Karpas-422 (cell line): Measurements from ENCODE around the gene RAB11FIP5. TPM values are rescaled to one million over a fixed set of nuclear protein-coding genes. Genes with fewer than 3 reads are reported as not detected.
"Not testable (repeated sequence)": the region's sequence is repeated elsewhere in the genome, so short reads cannot be mapped to it uniquely, and the experiment has no call there.

Experiments
- DNase-seq: peaks from one replicate; pipeline ENCODE4 v3.0.0-alpha.2; 2015
- H2AFZ ChIP-seq: fragments of 200-600 bp; sonication (generic); 2 replicates; pipeline ENCODE4 v1.6.1; 2014; ENCODE audit warnings: antibody characterized with exemption, low read length, mixed read lengths
- H3K27ac ChIP-seq: fragments of 200-600 bp; sonication (generic); 2 replicates; pipeline ENCODE4 v1.5.1; 2014; ENCODE audit warnings: mild to moderate bottlenecking, low read length, moderate library complexity
- H3K27me3 ChIP-seq: fragments of 200-600 bp; sonication (generic); 2 replicates; pipeline ENCODE4 v1.6.1; 2014; ENCODE audit warnings: low read length, mixed read lengths
- H3K36me3 ChIP-seq: fragments of 200-600 bp; sonication (generic); 2 replicates; pipeline ENCODE4 v1.6.1; 2014; ENCODE audit warnings: low read length, mixed read lengths; ENCODE audit not compliant: insufficient read depth
- H3K4me1 ChIP-seq: fragments of 200-600 bp; sonication (generic); 2 replicates; pipeline ENCODE4 v1.6.1; 2014; ENCODE audit warnings: mild to moderate bottlenecking, low read length, mixed read lengths
- H3K4me2 ChIP-seq: fragments of 200-600 bp; sonication (generic); 2 replicates; pipeline ENCODE4 v1.6.1; 2014; ENCODE audit warnings: low read length, low read depth, mild to moderate bottlenecking; ENCODE audit not compliant: poor library complexity, severe bottlenecking
- H3K4me3 ChIP-seq: fragments of 200-600 bp; sonication (generic); 2 replicates; pipeline ENCODE4 v1.5.1; 2014; ENCODE audit warnings: mild to moderate bottlenecking, antibody characterized with exemption, low read length, mixed read lengths
- H3K79me2 ChIP-seq: fragments of 200-600 bp; sonication (generic); 2 replicates; pipeline ENCODE4 v1.6.1; 2014; ENCODE audit warnings: mild to moderate bottlenecking, low read length, mixed read lengths
- H3K9ac ChIP-seq: fragments of 200-600 bp; sonication (generic); 2 replicates; pipeline ENCODE4 v1.6.0; 2014; ENCODE audit warnings: low read length
- H3K9me2 ChIP-seq: fragments of 200-600 bp; sonication (generic), shearing (Covaris generic); replicated peaks from 2 replicates; pipeline ENCODE4 v1.6.0; 2014; ENCODE audit warnings: mild to moderate bottlenecking, low read length, moderate library complexity; ENCODE audit not compliant: insufficient read depth
- H3K9me3 ChIP-seq: fragments of 300-700, 200-600 bp; sonication (generic); 2 replicates; pipeline ENCODE4 v1.6.1; 2014; ENCODE audit warnings: low read length, mixed read lengths
- H4K20me1 ChIP-seq: fragments of 200-600 bp; sonication (generic); 2 replicates; pipeline ENCODE4 v1.6.1; 2014; ENCODE audit warnings: mild to moderate bottlenecking, antibody characterized with exemption, low read length, low read depth; ENCODE audit not compliant: insufficient read depth
- total RNA-seq: library from RNA; depleted of rRNA; stranded (reverse); fragments of >200 nt; shearing (Covaris generic); gene quantifications from 2 replicates; pipeline ENCODE4 v1.2.3, GENCODE V29; 2014; ENCODE audit warnings: low replicate concordance

RAB11FIP5 gene
- total RNA-seq, 1 experiment from 2014 or later: not detected

DNA sequence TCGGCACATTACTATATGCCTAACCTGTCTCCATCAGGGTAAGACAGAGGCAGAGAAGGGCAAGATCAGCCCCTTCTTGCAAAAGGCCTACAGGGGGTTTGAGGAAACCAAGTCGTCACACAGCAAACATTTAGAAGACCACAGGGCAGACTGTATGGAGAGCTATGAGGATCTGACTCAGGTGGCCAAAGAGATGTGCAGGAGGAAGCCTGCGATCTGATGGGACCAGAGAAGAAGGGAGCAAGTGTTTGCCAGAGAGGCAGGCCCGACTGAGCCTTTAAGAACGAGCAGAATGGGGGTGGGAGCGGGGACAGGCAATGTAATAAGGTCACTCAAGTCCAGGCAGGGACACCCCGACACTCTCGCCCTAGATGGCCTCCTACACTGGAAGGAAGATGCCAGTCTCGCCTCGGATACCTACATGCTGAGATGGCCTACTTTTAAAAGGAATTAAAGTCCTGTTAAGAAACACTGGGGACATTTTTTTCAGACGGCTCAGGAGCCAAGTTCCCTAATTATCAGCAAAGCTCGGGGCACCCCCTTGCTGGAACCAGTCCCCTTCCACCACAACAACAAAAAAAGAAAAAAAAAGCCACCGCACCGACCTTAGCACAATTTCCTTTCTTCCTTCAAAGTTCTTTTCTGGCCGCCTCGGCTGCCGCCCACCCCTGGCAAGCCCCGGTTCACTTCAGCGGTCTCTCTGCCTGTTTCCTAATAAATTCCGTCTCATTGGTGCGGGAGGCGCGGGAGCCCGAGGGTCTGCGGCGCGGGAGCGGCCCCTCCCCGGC lies 42.7 kb downstream of the RAB11FIP5 start:
- H3K9ac ChIP-seq: peak overlapping the region; percentile 81

DNA sequence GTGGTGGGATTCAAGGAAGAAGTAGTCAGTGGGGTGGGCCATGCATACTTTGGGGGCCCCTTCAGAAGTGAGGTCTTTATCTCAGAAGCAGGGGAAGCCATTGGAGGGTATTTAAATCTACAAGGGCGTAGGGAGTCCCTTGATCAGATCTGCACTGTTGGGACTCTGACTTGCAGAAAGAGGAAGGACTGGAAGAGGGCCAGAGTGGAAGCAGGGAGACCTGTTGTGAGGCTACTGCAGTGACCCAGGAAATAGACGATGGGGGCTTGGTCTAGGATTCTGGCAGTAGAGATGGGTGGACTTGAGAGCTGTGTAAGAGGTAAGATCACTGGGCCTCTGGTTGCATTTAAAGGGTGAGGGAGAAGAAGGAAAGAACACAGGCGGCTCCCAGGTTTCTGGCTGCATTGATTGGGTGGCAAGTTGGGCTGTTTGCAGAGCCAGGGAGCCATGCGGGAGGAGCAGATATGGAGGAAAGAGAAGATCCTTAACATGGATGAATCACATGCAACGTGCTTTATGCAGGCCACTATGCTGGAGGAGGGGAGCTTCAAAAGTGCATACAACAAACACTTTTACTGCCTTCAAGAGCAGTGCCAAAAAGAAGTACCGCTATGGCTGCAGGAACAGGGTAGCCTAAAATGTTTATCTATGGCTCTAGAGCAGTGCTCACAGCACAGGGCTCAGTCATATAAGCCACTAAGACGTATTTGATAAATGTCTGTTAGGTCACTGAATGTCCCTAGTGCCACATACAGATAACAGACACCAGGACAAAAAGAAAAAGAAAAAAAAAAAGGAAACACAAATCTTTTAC lies 43.5 kb downstream of the RAB11FIP5 start:
- no peaks in the 10 kb centered on the region for H3K36me3 ChIP-seq
- H3K9me2 ChIP-seq: no peaks in the 10 kb centered on the region
- no peak overlapping the region for H3K4me2 ChIP-seq
- H4K20me1 ChIP-seq: no peaks in the 10 kb centered on the region
- no peak overlapping the region for H3K9ac ChIP-seq
- H3K27me3 ChIP-seq: no peaks in the 10 kb centered on the region
- peaks cover 18% of the 10 kb centered on the region for H3K4me1 ChIP-seq
- DNase-seq: no peak
- no peaks in the 10 kb centered on the region for H3K9me3 ChIP-seq
- H3K27ac ChIP-seq: no peak overlapping the region
- H3K4me3 ChIP-seq: no peak overlapping the region
- no peaks in the 10 kb centered on the region for H3K79me2 ChIP-seq
- no peak overlapping the region for H2AFZ ChIP-seq

More for the DNA sequence above, 42.7 kb downstream of the RAB11FIP5 start:
- H3K79me2 ChIP-seq: no peaks in the 10 kb centered on the region
- peak overlapping the region; percentile 91 for H3K4me2 ChIP-seq
- no peaks in the 10 kb centered on the region for H3K9me3 ChIP-seq
- H3K9me2 ChIP-seq: no peaks in the 10 kb centered on the region
- peak overlapping the region; percentile 100; the same call in 1 of the 2 replicates for H2AFZ ChIP-seq
- H3K27me3 ChIP-seq: no peaks in the 10 kb centered on the region
- no peaks in the 10 kb centered on the region for H3K36me3 ChIP-seq
- H3K4me1 ChIP-seq: peaks cover 18% of the 10 kb centered on the region
- H4K20me1 ChIP-seq: no peaks in the 10 kb centered on the region
- H3K27ac ChIP-seq: no peak overlapping the region
- H3K4me3 ChIP-seq: peak overlapping the region; percentile 82
- no peak for DNase-seq

DNA sequence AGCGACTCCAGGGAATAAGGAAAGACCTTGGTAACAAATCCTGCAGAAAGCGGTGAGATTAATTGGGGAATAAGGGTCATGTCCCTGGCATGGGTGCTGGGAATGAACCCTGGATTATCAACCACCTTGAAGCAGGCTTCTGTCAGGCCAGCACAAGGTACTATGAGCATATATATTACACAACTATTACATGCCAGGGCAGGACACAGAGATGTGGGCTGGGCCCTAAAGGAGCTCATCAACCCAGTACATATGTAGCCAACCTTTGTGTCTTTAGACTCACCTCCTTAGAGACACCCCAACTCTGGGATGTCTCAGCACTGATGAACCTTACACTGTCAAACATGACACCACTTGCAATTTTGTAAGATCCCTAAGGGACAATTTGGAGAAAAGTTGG lies 44.6 kb downstream of the RAB11FIP5 start:
- no peaks in the 10 kb centered on the region for H3K79me2 ChIP-seq
- DNase-seq: no peak
- H3K36me3 ChIP-seq: no peaks in the 10 kb centered on the region
- H3K4me1 ChIP-seq: peaks cover 18% of the 10 kb centered on the region
- H2AFZ ChIP-seq: no peak overlapping the region
- no peaks in the 10 kb centered on the region for H3K9me2 ChIP-seq
- no peaks in the 10 kb centered on the region for H3K27me3 ChIP-seq
- no peak overlapping the region for H3K4me3 ChIP-seq
- no peak overlapping the region for H3K4me2 ChIP-seq
- H3K27ac ChIP-seq: no peak overlapping the region
- no peak overlapping the region for H3K9ac ChIP-seq
- H3K9me3 ChIP-seq: no peaks in the 10 kb centered on the region
- no peaks in the 10 kb centered on the region for H4K20me1 ChIP-seq

DNA sequence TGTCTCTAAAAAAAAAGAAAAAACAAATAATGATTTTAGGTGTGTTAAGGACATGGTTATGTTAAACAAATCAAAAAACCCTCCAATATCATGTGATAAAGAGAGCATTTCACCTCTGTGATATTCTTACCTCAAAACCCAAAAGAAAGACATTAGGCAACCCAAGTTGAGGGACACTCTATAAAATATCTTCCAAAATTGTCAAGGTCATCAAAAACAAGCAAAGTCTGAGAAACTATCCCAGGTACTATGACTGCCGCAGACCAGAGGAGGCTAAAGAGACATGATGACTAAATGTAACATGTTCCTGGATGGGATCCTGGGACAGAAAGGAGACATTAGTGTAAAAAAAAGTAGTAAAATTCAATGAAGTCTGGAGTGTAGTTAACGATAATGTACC lies 45.7 kb downstream of the RAB11FIP5 start:
- DNase-seq: no peak
- Histone ChIP-seq H3K36me3 (no peaks in the 10 kb centered on the region), H3K9ac (no peak overlapping the region), H3K4me2 (no peak overlapping the region), H4K20me1 (peaks cover 7% of the 10 kb centered on the region; the same call in 1 of the 2 replicates), H3K9me2 (no peaks in the 10 kb centered on the region), H3K27ac (no peak overlapping the region), H3K4me1 (peaks cover 15% of the 10 kb centered on the region), H2AFZ (no peak overlapping the region), H3K4me3 (no peak overlapping the region), H3K79me2 (no peaks in the 10 kb centered on the region), H3K27me3 (no peaks in the 10 kb centered on the region), H3K9me3 (no peaks in the 10 kb centered on the region)

DNA sequence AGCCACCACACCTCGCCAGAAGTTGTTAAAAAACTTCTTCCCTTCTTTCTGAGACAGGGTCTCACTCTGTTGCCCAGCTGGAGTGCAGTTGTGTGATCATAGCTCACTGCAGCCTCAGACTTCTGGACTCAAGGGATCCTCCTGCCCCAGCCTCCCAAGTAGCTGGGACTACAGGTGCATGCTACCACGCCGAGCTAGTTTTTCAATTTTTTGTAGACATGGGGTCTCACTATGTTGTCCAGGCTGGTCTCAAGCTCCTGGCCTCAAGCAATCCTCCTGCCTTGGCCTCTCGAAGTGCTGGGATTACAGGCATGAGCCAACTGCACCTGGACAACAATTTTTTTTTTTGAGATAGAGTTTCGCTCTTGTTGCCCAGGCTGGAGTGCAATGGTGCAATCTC lies 47.7 kb downstream of the RAB11FIP5 start:
- H3K27me3 ChIP-seq, H3K36me3 ChIP-seq, H3K27ac ChIP-seq, DNase-seq, H3K4me1 ChIP-seq, H2AFZ ChIP-seq, H3K9me2 ChIP-seq, H3K9me3 ChIP-seq, H3K4me2 ChIP-seq, H3K9ac ChIP-seq, H3K4me3 ChIP-seq, H4K20me1 ChIP-seq, H3K79me2 ChIP-seq: not testable (repeated sequence)

DNA sequence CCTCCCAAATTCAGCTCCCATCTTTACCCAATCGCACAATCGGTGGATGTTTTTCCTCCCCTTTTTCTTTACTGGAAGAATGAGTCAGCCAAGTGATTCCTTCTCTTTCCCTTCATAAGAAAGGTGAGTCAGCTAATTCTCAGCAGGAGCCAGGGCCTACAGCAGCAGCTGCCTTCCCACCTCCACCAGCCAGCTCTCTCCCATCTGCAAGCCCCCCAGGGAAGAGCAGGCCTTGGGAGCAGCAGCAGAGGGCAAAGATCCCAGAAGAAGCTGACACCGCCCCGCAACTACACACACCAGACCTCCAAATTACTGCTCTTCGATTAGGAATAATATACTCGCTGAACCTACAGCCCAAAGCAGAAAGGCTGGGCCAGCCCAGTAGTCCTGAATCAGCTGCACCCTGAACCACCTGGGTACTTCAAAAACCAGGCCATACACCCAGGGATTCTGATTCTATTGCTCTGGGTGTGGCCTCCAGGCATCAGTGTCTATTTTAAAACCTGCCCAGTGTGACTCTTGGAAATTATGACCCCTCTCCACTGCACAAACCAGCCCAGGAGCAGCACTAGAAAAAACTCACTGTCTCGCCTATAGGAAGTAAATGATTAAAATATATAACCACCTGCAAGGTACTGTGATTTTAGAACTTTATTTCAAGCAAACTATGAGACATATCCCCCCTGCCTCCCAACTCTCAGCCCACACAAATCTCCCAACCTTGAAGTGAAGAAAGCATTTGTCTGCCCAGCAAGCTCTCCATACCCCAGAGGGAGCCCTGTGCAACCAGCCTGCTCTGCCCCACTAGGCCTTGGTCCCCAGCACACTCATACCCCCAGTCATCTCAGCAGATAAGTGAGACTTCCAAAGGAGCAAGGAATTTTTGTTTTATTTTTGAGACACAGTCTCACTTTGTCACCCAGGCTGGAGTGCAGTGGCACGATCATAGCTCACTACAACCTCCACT lies 48.6 kb downstream of the RAB11FIP5 start:
- DNase-seq: no peak
- Histone ChIP-seq H3K27ac (no peak overlapping the region), H3K9me3 (no peaks in the 10 kb centered on the region), H3K4me1 (no peaks in the 10 kb centered on the region), H3K4me2 (no peak overlapping the region), H3K4me3 (no peak overlapping the region), H3K9me2 (no peaks in the 10 kb centered on the region), H3K36me3 (no peaks in the 10 kb centered on the region), H3K79me2 (no peaks in the 10 kb centered on the region), H3K9ac (no peak overlapping the region), H4K20me1 (peaks cover 7% of the 10 kb centered on the region; the same call in 1 of the 2 replicates), H2AFZ (no peak overlapping the region), H3K27me3 (no peaks in the 10 kb centered on the region)

DNA sequence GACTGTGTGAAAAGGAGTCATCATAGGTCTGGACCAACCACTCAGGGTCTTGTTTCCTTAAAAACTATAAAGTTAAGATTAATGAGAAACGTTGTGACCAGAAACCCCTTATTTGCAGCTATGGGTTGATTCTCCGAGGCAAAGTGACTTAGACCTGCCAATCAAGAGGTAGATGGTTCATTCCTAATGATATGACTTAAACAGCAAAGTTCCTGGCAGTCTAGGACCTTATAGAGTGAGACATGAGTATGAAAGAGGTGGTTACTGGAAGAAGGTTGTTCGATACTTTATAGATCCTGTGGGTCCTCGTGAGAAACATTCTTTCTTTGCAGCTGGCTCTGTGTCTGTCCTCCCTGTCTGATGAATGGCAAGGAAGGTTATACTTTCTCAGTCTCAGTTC lies 49.3 kb downstream of the RAB11FIP5 start:
- Histone ChIP-seq H4K20me1 (peaks cover 7% of the 10 kb centered on the region; the same call in 1 of the 2 replicates), H3K36me3 (no peaks in the 10 kb centered on the region), H3K27ac (no peak overlapping the region), H3K4me3 (no peak overlapping the region), H3K27me3 (no peaks in the 10 kb centered on the region), H3K4me2 (no peak overlapping the region), H3K79me2 (no peaks in the 10 kb centered on the region), H3K9me2 (no peaks in the 10 kb centered on the region), H3K4me1 (no peaks in the 10 kb centered on the region), H2AFZ (no peak overlapping the region), H3K9ac (no peak overlapping the region), H3K9me3 (no peaks in the 10 kb centered on the region)
- DNase-seq: no peak
